ENCODE results near the gene DLGAP1.
"Not testable (repeated sequence)": the region's sequence is repeated elsewhere in the genome, so short reads cannot be mapped to it uniquely, and the experiment has no call there.

Gene DLGAP1

GRCh38 chr18:3594760-3595368 is 860.2 kb downstream of the DLGAP1 start:
- no peak for DNase-seq

- DNase-seq, result peak; percentile 75
Measured at GRCh38 chr18:3593904-3594759, 861.0 kb downstream of the DLGAP1 start.

DNA sequence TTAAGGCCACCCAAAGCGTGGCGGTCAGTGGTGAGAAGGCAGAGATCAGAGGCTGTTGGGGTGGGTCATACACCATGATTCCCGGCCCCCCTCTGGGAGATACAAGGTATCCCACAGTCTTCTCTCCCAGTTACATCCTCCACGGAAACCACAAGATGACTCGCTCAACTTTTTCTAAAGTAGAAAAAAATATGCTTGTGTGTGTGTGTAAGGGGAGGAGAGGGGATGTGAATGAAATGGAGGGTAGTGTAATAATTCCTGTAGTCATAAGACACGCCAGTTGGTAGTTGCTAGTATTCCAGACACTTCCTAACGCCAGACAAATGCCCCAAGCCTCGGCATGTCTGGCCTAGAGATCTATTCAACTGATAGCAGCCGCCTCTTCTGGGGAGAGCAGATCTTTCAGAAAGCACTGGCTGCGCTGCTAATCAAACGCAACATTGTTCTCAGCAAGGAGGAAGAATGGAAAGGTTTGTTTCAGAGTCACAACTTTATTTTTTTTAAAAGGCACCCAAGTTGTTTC is 861.7 kb downstream of the DLGAP1 start:
- DNase-seq, result peak; percentile 55

- DNase-seq, result no peak
Measured at GRCh38 chr18:3592864-3593263, 862.2 kb downstream of the DLGAP1 start.

GRCh38 chr18:3590096-3590630 is 864.9 kb downstream of the DLGAP1 start:
- DNase-seq, result no peak

DNA sequence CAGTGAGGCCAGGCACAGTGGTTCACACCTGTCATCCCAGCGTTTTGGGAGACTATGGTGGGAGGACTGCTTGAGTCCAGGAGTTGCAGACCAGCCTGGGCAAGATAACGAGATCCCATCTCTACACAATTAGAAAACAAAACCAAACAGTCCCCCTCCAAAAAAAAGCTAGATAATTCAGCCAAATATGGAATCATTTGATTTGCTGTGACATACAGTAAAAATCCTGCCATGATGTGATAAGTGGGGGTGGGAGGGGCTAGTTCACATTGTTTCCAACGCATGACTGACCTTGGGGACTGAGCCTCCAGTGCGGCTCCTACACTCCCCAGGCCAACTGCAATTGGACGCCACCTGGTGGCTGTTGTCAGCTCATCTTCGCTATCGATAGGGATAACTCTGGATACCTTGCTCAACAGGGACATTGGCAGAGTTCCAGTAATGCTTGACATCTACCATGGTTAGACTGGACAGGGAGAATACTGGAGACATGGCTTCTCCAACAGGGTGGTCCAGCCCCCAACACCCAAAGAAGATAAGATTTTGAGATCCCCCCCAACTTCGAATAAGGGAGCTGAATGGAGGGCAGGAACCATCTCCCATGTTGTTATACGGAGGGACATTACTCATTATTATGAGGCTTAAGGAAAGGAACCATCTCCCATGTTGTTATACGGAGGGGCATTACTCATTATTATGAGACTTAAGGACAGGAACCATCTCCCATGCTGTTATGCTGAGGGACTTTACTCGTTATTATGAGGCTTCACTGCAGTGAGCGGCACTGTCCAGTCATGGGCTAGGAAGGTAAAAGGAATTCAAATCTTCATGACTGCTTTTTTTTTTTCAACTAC is 869.2 kb downstream of the DLGAP1 start:
- DNase-seq, result peak; percentile 73

GRCh38 chr18:3584897-3585460 is 870.1 kb downstream of the DLGAP1 start:
- DNase-seq, result peak; percentile 74

DNA sequence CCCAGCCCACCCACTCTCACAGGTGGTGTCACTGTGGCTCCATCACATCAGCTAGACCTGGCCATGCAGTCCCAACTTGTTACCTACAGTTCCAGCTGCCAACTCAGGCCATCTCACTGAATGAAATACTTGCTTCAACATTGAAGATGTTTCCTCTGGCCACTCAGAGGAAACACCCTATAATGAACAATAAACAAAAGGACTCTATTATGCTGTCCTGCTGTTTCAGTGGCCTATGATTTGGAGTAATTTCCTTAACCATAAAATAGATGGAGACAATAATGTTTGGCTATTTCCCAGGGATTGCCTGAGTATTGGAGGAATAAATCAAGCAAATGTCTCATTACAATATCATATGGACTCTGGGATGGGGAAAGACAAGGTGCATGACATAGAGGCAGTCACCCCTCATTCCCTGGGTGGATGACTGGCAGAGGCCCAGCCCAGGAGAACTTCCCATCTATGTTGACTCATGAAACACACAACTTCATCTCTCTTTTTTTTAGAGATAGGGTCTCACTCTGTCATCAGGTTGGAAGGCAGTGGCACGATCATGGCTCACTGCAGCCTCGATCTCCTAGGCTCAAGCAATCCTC is 870.7 kb downstream of the DLGAP1 start:
- no peak for DNase-seq

DNA sequence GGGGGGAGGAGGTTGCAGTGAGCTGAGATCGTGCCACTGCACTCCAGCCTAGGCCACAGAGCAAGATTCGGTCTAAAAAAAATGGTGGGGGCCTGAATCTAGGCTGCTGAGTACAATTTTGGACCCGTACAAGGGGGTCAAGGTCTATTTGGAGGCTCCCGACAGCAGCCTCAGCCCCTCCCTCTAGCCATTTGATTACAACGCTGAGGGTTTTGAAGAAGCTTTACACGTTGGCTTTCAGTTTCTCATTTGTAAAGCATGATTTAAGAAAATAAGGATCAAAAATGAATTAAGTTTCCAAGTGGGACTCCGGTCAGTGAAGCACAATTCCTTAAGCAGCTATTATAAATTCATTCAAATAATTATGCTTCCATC is 871.2 kb downstream of the DLGAP1 start:
- DNase-seq, result no peak

DNA sequence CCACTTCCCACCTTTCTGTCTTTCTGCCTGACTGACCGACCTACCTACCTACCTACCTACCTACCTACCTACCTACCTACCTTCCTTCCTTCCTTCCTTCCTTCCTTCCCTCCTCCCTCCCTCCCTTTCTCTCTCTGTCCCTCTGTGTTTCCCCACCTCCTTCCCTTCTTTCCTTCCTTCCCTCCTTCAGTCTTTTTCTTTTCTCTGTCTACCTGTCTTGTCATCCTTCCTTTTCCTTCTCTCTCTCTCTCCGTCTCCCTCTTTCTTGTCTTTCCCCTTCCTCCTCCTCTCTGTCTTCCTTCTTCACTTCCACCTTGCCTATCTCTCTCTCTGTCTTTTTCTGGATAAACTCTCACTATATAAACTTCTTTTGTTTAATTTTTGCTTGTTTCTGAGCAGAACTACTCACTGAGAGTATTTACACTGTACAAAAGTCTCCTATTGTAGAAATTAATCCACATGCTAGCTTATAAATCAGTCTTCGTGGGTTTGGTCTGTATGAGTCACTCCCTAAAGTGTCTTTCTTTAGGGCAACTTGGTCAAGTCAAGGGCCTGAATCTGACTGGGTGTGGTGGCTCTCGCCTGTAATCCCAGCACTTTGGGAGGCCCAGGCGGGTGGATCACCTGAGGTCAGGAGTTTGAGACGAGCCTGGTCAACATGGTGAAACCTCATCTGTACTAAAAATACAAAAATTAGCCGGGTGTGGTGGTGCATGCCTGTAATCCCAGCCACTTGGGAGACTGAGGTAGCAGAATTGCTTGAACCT is 871.8 kb downstream of the DLGAP1 start:
- DNase-seq, result not testable (repeated sequence)

- DNase-seq, result no peak
Measured at GRCh38 chr18:3581890-3582289, 873.2 kb downstream of the DLGAP1 start.

GRCh38 chr18:3580523-3581025 is 874.5 kb downstream of the DLGAP1 start:
- DNase-seq, result not testable (repeated sequence)

- no peak for DNase-seq
Measured at GRCh38 chr18:3579701-3580100, 875.4 kb downstream of the DLGAP1 start.

DNA sequence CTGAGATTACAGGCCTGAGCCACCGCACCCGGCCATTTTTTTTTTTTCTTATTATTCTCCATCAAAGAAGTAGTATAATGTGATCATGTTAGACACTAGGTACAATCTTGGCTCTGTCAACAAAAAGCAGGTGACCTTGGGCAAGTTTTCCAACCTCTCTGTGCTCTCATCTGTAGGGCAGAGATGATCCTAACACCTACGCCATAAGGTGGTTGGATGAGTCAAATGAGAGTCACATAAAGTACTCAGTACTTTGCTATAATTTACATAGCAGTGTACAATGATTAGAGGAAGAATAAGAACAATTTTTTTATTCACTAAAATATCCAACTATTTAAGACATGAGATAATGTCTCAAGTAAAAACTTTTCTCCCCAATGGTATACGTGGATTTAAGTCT is 876.5 kb downstream of the DLGAP1 start:
- DNase-seq, result no peak

GRCh38 chr18:3577281-3577855 is 877.7 kb downstream of the DLGAP1 start:
- DNase-seq, result no peak

DNA sequence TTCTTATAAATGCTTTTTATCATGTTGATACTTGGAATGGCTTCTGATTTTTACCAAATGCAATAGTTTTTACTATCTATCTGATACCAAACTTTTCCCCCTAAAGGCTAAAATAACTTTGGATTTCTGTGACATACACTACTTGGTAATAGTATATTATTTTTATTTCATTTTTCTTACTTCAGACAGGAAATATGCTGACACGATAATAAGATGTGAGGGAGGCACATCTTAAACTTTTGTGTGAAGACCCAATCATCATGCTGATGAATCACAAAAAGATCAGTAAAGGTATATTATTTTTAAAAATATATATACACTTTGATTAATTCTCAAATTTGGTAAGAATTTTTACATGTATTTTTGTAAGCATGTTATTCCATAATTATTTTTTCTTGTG is 882.3 kb downstream of the DLGAP1 start:
- no peak for DNase-seq

DNA sequence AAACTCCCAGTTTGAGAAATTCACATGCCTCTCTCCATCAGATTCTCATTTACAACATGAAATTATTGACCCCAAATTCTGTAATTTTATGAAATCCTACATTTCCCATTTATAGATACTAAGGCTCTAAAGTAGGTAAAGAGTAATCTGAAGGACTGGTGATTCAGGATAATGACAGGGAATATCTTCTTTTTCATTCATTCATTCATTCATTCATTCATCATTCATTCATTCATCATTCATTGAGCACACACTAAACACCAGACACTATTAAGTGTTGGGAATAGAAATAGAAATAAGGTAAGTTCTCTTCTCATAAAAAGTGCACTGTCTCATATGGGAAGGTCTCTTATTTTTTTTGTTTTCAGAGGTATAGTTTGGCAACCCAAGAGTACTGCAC is 888.3 kb downstream of the DLGAP1 start:
- no peak for DNase-seq

GRCh38 chr18:3560755-3561154 is 894.4 kb downstream of the DLGAP1 start:
- DNase-seq, result no peak

DNA sequence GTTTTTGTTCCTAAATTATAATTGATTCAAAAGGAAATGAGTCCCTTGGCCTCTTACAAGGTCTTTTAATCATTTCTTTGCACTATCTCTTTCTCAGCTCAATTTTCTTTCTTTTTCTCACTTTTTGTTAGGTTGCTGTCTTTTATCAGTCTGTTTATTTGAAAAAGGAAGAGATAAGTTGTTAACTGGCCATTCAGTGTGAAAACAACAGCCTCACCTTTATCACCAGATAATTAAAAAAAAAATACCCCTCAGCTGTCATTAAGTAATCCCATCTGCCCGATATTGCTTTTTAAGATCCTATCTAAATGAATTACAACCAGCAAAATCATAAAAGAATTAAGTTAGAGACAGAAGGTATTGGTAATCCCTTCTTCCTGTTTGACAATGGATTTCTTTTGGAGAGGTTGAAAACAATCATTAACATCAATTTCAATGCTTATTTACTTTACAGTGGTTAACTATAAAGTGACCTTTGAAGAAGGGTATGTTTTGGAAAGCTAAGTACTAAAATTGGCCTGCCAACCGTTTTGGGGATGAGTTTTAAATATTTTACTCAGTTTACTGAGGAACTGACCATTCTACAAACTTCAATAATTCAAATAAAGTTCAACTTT is 900.2 kb downstream of the DLGAP1 start:
- no peak for DNase-seq

DNA sequence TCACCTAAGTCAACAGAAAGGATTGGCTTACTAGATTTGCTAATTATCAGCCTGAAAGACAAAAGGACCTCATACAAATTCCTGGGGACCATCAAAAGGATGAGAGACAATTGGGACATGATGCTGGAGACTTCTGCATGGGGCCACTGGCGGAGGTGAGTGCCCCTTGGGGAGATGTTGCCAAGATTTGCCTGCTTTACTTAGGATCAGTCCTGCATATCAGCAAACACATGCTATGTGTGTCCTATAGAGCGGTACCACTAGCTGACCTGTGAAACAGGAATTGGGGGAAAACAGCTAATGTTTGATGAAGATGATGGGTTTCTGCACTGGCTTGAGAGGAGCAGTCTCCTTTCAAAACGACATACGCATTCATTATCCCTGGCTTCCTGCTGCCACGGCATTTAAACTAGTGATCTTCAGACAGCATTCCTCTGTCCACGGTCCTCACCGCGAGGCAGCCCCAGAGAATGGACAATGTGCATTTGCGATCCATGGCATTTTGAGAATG is 901.0 kb downstream of the DLGAP1 start:
- no peak for DNase-seq

Data from GDM1 (cell line).